Progenitor cell of endocrine pancreas (in vitro differentiated cells): Measurements from ENCODE around the gene RUNDC1. TPM values are rescaled to one million over a fixed set of nuclear protein-coding genes. Genes with fewer than 3 reads are reported as not detected.

Source experiments
- DNase-seq: peaks from one replicate; pipeline ENCODE4 v3.0.0; 2021; ENCODE audit warnings: low spot score; ENCODE audit not compliant: unreplicated experiment
- H3K27ac Mint-ChIP-seq: 2 replicates; pipeline ENCODE4 v1.8.0; 2021; ENCODE audit warnings: mild to moderate bottlenecking, moderate library complexity, mixed read lengths
- H3K27me3 Mint-ChIP-seq: 2 replicates; pipeline ENCODE4 v1.8.0; 2021; ENCODE audit warnings: mixed read lengths
- H3K36me3 Mint-ChIP-seq: 2 replicates; pipeline ENCODE4 v1.8.0; 2022; ENCODE audit warnings: mixed read lengths; ENCODE audit not compliant: insufficient read depth
- H3K4me1 Mint-ChIP-seq: 2 replicates; pipeline ENCODE4 v1.8.0; 2021; ENCODE audit warnings: low read depth, mixed read lengths
- H3K4me3 Mint-ChIP-seq: 2 replicates; pipeline ENCODE4 v1.8.0; 2021; ENCODE audit warnings: low read depth, mild to moderate bottlenecking, moderate library complexity, mixed read lengths
- H3K9me3 Mint-ChIP-seq: 2 replicates; pipeline ENCODE4 v1.8.0; 2021; ENCODE audit warnings: low read depth, mixed read lengths
- long read RNA-seq: library from polyadenylated mRNA; unstranded; transcript quantifications from one replicate; pipeline ENCODE4 v2.0.0, GENCODE V29; 2020
- total RNA-seq: library from RNA; stranded (reverse); gene quantifications from 2 replicates; pipeline ENCODE4 v1.2.1, GENCODE V29; 2021
- TF ChIP-seq, protein P1 (sequence below): fragments of 200-600 bp; sonication (generic); IDR thresholded peaks from one replicate; pipeline ENCODE4 v1.5.0; 2021; ENCODE audit warnings: antibody characterized with exemption, mild to moderate bottlenecking; ENCODE audit not compliant: unreplicated experiment

Gene RUNDC1
- 21.0 and 22.6 TPM in 2 replicates for total RNA-seq
- long read RNA-seq, partial matches to known transcripts, result 1 of 3 reads
- long read RNA-seq, other reads (novel, unspliced or antisense), result 2 of 3 reads

DNA sequence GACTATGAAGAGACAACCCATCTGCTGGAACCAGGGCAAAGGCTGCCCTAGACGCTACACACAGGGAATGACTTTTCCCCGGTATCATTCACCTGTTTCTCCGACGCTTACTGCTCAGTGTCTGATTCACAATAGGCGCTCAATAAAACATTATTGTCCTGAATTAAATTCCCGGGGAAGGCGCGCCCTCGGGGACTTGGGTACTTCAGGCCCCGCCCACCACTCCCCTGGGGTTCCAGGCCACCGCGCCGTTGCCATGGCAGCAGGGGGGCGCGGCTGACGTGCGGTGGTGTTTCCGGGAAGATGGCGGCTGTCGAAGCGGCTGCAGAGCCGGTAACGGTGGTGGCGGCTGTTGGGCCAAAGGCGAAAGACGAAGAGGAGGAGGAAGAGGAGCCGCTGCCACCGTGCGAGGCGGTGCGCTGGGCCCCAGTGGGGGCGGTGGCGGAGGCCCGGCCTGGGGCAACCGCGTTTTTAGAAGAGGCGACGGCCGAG is at the start of gene RUNDC1:
TSS of gene RUNDC1 (plus strand) at position 292 of the 492 bp plus-strand sequence. CDS start at position 304, 12 bp downstream.
- Mint-ChIP-seq H3K4me3 (peak within 1 kb of the TSS; percentile 98), H3K27ac (peak within 1 kb of the TSS; percentile 99), H3K9me3 (no peaks in the 10 kb centered on the region), H3K36me3 (no peaks in the 10 kb centered on the region), H3K4me1 (peaks cover 22% of the 10 kb centered on the region), H3K27me3 (no peaks in the 10 kb centered on the region)
- TF ChIP-seq, protein P1, sequence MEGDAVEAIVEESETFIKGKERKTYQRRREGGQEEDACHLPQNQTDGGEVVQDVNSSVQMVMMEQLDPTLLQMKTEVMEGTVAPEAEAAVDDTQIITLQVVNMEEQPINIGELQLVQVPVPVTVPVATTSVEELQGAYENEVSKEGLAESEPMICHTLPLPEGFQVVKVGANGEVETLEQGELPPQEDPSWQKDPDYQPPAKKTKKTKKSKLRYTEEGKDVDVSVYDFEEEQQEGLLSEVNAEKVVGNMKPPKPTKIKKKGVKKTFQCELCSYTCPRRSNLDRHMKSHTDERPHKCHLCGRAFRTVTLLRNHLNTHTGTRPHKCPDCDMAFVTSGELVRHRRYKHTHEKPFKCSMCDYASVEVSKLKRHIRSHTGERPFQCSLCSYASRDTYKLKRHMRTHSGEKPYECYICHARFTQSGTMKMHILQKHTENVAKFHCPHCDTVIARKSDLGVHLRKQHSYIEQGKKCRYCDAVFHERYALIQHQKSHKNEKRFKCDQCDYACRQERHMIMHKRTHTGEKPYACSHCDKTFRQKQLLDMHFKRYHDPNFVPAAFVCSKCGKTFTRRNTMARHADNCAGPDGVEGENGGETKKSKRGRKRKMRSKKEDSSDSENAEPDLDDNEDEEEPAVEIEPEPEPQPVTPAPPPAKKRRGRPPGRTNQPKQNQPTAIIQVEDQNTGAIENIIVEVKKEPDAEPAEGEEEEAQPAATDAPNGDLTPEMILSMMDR, result no peak
- peak; percentile 85 for DNase-seq

DNA sequence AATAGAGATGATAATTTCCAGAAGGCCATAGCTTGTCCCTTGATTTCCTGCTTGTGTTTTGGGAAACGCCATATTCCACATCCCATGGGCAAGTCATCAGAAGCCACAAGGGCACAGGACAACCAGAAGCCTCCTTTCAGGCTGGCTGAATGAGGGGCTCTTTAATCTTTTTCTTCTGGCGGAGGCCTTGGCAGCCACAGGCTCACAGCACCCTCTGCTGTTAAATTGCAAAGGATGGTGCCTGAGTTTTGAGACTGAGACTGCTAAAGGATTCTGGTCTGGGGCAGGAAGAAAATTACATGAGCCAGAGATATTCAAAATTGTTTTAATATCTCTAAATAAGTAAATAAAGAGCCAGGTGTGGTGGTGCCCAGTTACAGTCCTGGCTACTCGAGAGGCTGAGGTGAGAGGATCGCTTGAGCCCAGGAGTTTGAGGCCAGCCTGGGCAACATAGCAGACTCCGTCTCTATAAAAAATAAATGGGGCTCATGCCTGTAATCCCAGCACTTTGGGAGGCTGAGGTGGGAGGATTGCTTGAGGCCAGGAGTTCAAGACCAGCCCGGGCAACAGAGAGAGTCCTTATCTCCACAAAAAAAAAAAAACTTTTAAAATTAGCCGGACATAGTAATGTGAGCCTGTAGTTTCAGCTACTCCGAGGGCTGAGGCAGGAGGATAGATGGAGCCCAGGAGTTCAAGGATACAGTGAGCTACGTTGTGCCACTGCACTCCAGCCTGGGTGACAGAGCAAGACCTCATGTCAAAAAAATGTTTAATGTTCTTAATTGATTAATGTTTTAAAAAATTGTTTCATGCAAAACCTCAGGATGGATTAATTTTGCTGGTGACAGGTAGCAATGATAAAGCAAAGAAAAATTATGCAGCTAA is 42.4 kb upstream of the RUNDC1 start:
- Mint-ChIP-seq H3K4me1 (no peaks in the 10 kb centered on the region), H3K36me3 (no peaks in the 10 kb centered on the region), H3K4me3 (no peak overlapping the region), H3K27ac (no peak overlapping the region), H3K27me3 (peaks cover 3% of the 10 kb centered on the region), H3K9me3 (no peaks in the 10 kb centered on the region)
- DNase-seq, result peak; percentile 30
- TF ChIP-seq, protein P1, result peak; percentile 72

DNA sequence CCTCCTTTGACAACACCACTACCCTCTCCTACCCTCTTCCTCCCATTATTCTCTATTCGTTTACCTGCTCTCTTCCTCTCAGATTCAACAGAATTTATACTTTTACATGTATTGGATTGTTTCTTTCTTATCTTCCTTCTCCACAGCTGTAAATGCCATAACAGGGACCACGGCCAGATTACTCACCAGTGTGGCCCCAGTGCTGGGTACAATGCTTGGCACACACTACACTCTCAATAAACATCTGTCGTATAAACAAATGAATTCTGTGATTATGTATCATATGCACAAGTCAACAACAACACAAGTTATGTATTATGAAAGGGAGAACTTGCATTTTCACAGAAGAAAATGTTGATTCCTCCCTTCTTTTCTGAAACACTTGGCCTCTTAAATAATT is 36.2 kb upstream of the RUNDC1 start:
- Mint-ChIP-seq H3K9me3 (no peaks in the 10 kb centered on the region), H3K4me1 (no peaks in the 10 kb centered on the region), H3K27ac (no peak overlapping the region), H3K4me3 (no peak overlapping the region), H3K27me3 (no peaks in the 10 kb centered on the region), H3K36me3 (peaks cover 3% of the 10 kb centered on the region)
- no peak for DNase-seq
- TF ChIP-seq, protein P1, result no peak

DNA sequence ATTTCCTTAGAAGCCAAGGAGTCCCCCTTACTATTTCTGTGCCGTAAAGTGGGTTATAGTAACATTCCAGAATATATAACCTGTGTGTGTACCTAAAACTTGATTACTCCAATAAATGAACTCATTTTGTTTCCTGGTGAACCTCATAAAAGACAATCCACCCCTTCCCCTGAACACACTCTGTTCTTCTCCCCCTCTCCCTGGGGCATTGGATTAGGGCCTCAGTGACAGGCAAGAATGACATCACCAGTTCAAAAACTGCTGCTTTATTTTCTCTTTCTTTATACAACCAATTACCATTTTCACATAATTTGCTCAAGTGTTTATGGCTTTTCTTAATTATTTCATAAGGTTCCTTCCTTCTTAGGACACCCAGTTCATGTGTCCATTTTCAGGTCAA is 33.6 kb upstream of the RUNDC1 start:
- Mint-ChIP-seq H3K9me3 (no peaks in the 10 kb centered on the region), H3K27ac (peak overlapping the region; percentile 11), H3K27me3 (no peaks in the 10 kb centered on the region)

DNA sequence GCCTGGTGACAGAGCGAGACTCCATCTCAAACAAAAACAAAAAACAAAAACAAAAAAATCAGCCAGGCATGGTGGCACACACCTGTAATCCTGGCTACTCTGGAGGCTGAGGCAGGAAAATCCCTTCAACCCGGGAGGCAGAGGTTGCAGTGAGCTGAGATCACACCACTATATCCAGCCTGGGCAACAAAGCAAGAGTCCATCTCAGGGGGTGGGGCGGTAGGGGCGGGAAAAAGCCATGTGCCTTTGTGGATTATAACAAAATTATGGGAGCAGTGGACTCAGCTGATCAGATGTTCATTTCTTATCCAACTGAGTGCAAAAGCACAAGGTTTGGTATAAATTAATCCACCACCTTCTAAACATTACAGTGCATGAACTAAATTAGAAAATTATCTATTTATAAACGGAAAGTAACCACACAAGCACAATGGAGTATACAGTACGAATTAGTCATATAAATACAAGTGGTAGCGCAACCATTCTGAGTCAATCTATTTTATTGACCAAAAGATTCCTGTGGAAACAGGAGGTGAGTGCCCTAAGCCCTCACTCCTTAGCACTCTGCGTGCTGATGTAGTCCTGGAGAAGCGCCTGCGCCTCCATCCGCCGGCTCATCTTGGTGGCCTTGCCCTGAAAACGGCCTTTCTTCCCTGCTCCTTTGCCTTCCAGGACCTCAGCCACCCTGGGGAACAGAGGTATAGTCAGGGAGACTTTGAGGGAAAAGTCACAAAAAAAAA is 30.2 kb upstream of the RUNDC1 start:
- no peaks in the 10 kb centered on the region for H3K27me3 Mint-ChIP-seq
- no peak overlapping the region for H3K27ac Mint-ChIP-seq
- H3K4me1 Mint-ChIP-seq, result no peaks in the 10 kb centered on the region
- H3K36me3 Mint-ChIP-seq, result peaks cover 15% of the 10 kb centered on the region
- TF ChIP-seq, protein P1, result no peak
- H3K4me3 Mint-ChIP-seq, result no peak overlapping the region
- DNase-seq, result no peak
- no peaks in the 10 kb centered on the region for H3K9me3 Mint-ChIP-seq

More for the DNA sequence above, 33.6 kb upstream of the RUNDC1 start:
- Mint-ChIP-seq H3K36me3 (peaks cover 8% of the 10 kb centered on the region), H3K4me1 (no peaks in the 10 kb centered on the region), H3K4me3 (no peak overlapping the region)
- TF ChIP-seq, protein P1, result no peak
- DNase-seq, result no peak
